GM12873 (cell line): ENCODE data around the gene UMAD1.

Source experiments
- TF ChIP-seq, protein P1 (sequence below): IDR thresholded peaks from 2 replicates; pipeline ENCODE4 v1.5.1; 2012; ENCODE audit warnings: low read depth, mild to moderate bottlenecking, moderate library complexity, low read length, control low read depth; ENCODE audit not compliant: insufficient read depth; ENCODE audit errors: missing control alignments

UMAD1 gene

GRCh38 chr7:7803715-7804178 is 163.2 kb downstream of the UMAD1 start:
- TF ChIP-seq, protein P1, sequence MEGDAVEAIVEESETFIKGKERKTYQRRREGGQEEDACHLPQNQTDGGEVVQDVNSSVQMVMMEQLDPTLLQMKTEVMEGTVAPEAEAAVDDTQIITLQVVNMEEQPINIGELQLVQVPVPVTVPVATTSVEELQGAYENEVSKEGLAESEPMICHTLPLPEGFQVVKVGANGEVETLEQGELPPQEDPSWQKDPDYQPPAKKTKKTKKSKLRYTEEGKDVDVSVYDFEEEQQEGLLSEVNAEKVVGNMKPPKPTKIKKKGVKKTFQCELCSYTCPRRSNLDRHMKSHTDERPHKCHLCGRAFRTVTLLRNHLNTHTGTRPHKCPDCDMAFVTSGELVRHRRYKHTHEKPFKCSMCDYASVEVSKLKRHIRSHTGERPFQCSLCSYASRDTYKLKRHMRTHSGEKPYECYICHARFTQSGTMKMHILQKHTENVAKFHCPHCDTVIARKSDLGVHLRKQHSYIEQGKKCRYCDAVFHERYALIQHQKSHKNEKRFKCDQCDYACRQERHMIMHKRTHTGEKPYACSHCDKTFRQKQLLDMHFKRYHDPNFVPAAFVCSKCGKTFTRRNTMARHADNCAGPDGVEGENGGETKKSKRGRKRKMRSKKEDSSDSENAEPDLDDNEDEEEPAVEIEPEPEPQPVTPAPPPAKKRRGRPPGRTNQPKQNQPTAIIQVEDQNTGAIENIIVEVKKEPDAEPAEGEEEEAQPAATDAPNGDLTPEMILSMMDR = no peak

GRCh38 chr7:7805511-7806153 is 165.1 kb downstream of the UMAD1 start:
- TF ChIP-seq, protein P1 = no peak

DNA sequence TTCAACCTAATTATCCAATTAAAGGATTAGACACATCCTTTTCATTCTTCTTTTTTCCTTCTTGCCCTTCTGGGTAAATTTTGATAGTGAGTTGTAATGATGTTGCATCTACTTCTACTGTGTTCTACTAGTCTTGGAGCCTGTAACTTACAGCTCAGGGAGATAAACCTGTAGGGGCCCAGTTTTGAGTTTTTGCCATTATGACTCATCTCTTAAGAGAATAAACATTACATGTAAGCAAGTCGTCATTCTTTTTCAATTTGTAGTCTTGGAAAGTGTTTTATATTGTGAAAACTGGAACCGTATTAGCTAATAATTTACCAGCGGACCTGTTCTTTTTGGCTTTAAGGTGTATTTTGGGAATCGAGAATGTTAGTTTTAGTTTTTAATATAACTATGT is 167.6 kb downstream of the UMAD1 start:
- TF ChIP-seq, protein P1 = no peak

- TF ChIP-seq, protein P1 = no peak
Observed at GRCh38 chr7:7808626-7809025, 168.1 kb downstream of the UMAD1 start.

DNA sequence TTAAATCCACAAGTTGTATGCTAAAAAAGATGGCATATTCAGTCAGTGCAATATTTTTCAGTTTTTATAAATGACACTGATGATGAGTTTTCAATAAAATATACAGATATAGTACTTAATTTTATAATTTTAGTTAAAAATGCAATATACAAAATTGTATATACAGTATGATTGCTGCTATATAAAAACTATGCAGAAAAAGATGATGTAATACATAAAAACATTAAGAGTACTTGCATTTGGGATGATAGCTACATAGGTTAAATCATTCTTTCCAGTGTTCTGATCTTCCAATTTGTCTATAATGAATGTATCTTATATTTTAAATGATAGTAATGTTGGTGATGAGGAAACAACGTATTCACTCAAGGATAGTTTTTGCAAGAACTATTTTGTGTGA is 169.8 kb downstream of the UMAD1 start:
- TF ChIP-seq, protein P1 = no peak

DNA sequence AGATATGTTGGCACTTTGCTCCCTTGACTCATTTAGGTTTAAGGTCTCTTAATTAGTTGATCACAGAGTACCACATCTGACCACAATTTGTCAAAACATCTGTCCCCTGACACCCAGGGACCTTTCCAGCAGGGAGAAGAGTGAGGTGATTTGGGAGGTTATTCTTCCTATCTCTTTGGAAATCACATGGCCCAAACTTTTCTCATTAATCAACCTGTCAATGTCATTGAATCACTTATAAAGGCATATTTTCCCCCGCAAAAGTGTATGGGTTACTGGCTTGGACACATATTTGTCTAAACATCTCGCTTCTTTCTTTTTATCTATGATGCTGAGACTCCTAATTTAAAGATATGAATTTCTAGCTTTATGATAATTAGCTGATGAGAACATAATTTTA is 170.3 kb downstream of the UMAD1 start:
- TF ChIP-seq, protein P1 = no peak

GRCh38 chr7:7812112-7812511 is 171.6 kb downstream of the UMAD1 start:
- TF ChIP-seq, protein P1 = no peak
